SKM-1 treated with dmso at 0.1 percent for 144 hours (cell line): Measurements from ENCODE around the gene NHS.
A peak's percentile ranks its signal among the peaks of the same experiment; 100 is the strongest.
"Not testable (repeated sequence)": the region's sequence is repeated elsewhere in the genome, so short reads cannot be mapped to it uniquely, and the experiment has no call there.

Experiments used
- DNase-seq: peaks from one replicate; lab custom pipeline; 2025; ENCODE audit not compliant: unreplicated experiment; lab: John Stamatoyannopoulos, UW

The NHS gene

DNA sequence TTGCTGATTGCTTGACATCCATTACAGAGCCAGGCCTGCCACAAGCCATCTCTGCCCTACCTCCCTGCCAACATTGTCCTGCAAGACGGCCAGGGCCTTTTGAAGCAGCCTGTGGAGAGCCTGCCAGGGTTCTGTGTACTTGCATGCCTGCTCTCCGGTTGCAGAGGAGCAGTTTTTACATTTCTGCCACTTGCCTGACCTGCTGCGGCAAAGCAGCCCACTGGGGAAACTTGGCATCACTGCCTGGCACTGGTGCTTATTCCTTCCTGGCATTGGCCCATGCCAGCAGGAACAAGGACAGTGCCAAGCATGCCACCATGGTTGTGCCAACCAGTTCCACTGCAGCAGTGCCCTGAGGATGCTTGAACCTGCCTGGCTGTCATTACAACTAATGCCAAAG is 167.1 kb downstream of the NHS start:
- DNase-seq: no peak

DNA sequence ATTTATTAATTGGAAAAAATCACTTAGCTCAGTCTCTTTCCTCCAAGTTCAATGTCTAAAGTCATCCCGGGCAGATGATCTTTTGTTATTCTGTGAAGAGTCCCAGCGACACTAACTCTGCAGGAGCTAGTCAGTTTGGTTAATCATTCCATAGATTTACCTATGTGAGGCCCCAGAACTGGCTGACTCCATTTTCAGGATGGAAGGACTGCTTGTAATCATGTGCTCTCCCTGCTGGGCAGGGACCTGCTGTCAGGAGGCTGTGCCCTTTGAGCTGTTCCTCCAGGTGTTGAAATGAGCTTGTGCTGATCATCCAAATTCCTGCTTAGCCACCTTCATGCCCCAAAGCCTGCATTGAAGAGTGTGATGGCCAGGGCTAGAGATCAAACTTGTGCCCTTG is 169.8 kb downstream of the NHS start:
- no peak for DNase-seq

DNA sequence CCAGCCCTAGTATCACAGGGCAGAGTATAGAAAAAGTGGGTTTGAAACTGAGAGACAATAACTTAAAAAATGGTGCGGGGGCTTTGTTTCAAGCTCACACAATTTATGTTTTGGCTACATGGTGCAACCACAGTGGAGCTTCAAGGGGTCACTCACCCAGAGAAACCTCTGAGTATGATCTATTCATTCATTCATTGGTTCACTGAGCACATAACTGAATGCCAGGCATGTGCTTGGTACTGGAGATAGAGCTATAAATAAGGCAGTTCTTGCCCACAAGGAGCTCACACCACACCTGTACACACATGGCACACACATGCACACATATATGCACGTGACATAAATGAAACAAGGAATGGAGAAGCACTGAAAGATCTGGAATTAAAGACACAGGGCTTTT is 171.4 kb downstream of the NHS start:
- DNase-seq: no peak

DNA sequence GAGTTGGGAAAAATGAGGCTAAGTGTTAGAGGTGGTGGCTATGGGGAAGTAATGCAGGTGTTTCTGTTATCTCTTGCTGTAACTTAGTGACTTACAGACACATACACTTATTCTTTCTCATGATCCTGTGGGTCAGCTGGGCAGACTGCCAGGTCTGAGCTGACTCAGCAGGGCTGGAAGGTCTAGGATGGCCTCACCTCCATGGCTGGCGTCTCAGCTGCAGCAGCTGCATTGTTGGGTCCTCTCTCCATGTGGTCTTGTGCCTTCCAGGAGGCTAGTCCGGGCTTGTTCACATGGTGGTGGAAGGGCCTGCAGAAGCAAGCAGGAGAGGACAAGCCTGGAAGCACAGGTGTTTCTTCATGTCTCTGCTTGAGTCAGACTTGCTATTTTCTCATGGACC is 172.7 kb downstream of the NHS start:
- DNase-seq: no peak

DNA sequence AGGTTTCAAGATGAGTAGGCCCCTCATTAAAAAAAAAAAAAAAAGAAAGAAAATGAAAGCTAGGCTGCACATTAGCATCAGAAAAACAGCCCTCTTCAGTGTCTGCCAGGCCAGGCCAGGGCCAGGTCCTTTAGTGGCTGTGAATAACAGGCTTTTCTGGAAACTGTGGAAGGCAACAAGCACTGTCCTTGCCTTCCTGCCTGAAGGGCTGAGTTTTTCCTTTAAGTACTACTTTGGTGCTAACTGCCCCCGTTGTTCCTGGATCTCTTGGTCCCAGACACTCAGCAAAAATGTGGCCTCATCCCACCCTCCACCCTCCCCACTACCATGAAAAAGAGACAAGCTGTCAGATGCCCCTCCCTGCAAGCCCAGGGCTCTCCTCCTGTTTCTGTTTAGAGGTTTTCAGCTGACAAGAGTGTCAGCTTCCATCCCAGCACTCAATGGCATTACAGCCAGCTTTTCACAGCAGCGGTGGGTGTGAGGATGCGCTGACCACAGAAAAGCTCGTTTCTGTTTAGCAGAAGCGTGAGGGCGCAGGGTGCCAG is 174.2 kb downstream of the NHS start:
- DNase-seq: no peak

DNA sequence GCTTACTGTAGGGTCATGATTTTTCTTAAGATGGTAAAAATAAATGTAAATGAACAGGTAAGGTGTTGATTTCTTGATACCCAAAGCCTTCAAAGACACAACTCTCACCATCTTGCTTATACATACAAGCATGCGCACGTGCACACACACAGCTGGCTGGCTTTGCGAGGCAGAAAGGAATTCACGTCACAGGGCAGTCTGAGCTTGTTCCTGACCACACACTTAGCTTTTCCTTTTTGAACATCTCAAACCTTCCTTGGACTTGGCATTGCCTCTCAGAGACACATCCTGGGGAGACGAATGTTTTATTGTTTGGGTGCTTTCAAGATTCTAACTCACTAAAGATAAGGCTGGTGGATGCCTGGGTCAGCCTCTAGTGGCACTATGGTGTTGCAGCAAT is 175.0 kb downstream of the NHS start:
- DNase-seq: no peak

DNA sequence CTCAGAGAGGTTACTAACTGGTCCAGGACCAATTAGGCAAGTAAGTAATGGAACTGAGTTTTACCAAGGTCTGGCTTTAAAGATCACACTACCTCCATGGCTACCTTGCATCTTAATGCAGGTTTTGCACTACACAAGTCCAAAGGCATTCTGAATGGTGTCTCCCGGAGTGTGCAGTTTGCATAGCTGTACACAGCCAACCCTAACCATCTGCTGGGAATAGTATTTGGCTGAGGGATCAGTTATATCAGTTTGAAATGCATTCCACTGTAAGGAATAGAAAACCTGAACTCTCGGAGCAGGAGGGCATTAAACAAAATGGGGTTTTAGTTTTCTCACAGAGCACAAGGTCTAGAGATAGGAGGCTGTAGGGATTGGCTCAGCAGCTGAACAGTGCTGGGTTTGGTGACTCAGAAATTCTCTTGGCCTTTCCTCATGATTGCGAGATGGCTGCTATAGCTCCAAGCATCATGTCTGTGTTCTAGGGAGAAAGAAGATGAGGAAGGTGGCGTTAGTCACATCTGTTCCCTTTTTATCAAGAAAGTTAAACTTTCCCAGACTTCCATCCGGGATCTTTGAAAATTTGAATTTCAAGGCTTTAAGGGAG is 177.1 kb downstream of the NHS start:
- no peak for DNase-seq

DNA sequence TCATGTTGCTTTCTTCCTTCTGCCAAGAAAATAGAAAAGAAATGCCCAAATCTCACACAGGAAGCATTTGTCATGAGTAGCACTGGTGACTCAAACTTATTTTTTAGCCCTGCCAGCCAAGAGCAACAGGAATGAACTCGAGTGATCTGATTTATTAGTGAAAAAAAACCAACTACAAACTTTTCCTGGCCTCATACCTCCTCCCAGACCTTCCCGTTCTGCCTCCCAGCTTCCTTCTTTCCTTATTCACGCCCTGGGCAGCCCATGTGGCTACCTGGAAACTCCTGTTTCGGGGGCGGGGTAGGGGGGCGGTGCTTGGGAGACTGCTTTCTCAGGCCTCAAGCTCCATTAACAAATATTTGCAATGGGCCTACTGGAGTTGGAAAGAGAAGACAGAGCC is 178.5 kb downstream of the NHS start:
- DNase-seq: no peak

DNA sequence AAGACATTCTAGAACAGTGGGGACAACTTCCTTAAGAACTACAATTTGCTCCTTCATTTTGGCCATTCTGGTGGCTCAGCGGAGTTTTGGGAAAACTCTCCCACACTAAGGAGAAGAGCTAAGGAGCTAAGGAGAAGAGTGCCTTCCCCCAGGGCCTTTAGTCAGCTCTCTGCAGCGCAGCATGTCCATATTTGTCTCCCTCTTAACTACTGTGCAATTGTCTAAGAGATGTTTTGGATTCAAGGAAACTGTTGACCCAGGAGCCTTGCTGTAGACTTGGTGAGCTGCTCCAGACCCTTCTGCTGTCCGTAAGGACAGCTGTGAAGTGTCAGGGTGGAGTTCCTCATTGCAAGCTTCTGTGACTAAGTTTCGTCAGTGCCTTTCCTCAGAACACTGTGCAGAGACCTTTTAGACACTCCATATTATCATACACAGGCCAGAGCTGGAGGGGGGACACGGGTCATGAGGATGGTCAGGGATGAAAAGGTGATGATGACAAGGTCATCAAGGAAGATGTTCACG is 179.0 kb downstream of the NHS start:
- no peak for DNase-seq

DNA sequence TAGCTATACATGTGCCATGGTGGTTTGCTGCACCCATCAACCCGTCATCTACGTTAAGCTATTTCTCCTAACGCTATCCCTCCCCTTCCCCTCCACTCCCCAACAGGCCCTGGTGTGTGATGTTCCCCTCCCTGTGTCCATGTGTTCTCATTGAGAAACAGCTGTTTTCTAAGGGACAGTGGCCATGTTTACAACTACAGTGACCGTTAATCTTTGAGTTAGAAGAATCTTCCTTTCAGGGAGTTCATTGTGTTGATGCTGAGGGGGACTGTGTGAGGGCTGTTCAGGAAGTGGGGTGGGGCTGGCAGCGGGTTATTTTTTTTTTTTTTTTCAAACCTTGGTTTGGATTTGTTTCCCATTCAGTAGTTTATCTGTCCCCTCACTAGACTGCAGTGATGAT is 179.9 kb downstream of the NHS start:
- no peak for DNase-seq

DNA sequence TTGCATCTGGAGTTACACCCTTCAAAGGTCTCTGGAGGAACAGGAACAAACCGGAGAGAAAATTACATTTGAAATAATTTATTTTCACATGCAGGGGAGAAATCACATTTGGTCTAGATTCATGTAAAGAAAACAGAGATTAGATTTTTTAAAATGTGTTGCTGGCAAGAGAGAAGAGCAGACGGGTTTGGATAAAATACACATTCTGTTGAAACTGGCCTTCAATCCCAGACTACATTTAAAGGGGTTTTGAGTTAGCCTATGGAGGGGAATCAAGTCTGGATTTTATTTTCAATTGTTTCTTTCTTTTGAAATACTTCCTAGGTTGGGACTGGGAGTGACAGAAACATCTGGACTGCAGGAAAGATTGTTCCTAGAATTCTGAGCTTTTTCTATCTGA is 180.8 kb downstream of the NHS start:
- DNase-seq: no peak

DNA sequence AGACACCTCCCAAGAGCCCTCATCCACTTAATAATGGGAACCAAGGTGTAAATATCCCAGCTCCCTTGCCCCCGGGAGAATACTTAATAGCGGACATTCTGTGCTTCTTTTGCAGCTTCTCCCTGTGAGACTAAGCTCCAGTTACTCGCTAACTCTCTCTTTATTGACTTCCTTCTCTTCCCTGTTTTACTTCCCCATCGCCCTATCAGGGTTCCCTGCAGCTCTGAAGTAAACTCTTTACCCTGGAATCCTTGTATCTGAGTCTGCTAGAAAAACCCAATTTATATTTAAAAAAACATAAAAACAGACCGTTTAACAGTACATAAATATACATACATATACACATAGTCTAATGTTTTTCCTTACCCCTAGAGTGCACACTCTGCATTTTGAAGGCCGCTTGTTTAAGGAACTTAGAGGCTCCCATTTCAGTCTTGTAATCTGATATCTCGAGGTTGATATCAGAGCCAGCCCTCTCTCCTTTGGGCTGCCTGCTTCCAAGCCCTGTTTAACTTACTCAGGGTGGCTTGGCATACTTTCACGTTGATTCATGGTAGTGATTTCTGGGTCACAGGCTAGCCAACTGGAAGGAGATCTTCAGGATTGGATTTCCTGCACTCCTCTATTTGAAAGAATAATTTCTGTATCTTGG is 184.9 kb downstream of the NHS start:
- DNase-seq: no peak

DNA sequence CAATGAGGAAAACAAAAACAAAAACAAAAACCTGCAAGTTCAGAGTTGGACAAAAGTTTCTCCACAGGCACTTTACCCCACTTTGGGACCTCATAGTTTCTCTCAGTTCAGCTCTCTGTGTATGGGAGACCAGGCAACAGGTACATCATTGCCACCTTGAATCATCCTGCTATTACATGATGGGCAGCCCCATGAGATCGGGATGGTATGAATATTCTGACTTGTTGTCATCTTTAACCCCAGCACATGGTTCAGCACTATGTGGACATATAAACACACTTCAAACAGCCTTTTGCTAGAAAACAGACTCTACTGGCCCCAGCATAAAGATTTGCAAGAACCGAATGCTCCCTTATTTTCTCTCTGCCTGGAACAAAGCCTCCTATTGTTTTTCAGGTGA is 185.4 kb downstream of the NHS start:
- DNase-seq: no peak

DNA sequence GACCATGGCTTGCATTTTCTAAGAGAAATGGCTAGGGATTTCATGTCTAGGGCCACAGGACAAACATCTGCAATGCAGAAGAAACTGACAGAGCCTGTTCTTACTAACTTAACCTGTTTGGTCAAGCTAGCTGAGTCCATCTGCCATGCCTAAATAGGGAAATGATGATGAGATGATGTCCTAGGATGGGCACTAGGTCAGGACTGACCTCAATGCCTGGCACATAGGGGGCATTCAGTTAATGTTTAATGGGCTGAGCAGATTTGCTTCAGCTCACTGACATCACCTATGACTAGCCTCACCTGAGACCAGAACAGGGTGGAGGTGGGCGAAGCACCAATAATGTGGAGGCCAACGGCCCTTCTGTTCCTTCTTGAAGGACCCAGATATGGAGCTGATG is 188.1 kb downstream of the NHS start:
- no peak for DNase-seq

DNA sequence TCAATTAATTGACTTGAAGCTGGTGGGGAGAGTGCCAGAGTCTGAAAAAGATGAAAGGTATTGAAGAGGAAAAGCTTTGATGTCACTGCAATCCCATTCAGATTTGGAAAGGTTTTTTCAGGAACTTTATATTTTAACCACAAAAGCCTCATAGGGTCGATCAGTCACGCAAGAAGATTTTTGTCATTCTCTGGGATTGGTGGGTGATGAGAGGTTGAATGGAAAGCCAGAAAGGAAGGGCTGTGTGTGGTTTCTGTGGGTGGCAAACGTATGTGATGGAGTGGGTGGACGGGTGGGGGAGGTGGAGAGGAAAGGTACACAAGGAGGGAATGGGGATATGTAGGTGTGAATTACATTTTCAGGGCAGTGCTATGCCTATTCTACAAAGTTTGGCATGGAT is 188.5 kb downstream of the NHS start:
- no peak for DNase-seq

DNA sequence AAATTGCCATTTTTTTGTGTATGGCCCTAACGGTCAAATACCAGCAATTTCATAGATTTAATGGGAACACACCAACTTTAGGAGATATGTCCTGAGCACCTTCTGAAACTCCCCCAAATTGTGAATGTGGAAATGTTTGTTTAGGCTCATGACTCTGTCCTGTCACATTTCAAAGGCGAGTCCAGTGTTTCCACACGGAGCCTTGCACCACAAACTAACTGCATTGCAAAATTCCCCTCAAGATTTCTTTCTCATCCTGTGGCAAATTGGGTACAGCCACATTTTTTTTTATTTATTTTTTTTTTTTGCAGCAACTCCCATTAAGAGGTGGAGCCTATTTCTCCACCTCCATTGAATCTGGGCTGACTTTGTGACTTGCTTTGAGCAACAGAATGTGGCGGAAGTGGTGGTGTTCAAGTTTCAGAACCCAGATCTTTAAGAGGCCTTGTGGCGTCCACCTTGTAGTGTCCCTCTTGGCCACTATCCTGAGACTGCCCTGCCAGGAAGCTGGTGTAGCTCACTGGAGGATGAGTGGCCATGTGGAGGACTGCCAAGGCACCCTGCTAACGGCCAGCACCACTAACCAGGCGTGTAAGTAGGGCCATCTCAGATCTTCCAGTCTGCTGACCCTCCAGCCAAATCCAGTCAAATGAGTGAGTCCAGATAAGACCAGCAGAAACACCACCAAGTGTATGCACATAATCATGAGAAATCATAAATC is 189.8 kb downstream of the NHS start:
- DNase-seq: peak; percentile 14

DNA sequence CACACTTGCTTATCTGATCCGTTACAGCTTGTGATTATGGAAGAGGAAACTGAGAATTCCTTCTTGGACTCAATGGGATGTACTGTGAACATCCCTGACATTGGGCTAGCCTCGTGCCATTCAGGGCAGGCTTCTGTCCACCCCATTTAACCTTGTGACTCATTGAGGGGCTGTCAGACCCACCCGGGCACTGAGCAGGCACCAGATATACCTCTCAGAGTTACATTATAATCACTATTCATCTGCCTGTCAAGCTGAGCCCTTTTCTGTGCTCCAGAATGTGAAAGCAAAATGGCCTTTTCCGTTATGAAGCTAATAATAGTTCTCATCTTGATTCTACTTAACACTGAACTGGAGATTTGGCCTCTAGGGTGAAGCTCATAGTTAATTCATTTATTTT is 191.7 kb downstream of the NHS start:
- DNase-seq: no peak

DNA sequence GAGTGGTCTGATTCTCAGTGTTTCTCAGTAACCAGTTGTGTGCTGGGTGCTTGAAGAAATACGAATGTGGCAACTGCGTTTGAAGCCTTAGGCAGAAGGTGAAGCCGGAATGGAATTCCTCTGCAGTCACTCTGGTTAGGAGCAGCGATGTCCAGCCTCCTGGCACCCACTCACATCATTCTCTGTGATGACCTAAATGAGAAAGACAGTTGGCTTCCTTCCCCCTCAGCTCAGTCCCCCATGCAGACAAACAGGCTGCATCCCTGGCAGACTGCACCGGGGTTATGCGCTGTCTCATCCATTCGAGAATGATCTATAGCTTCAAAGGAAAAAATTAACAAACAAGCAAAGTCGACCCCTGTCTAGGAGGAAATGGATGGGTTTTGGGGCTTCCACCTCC is 192.2 kb downstream of the NHS start:
- no peak for DNase-seq

DNA sequence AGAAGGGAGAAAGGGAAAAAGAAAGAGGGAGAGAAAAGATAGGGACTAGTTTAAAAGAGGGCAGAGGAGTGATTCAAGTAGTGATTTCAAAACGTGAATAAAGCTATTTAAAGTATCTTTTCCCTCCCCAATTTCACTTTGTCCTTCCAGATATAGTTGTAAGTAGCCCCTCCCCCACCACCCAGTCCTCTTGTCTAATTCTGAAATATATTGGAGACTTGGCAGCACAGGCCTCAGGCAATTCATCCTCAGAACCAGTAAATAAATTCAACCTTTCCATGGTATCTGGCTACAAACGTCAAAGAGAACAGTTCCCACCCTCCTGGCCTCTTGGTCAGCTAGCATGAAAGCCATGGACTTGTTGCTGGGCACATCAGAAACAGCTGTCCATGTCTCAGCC is 192.8 kb downstream of the NHS start:
- DNase-seq: no peak

DNA sequence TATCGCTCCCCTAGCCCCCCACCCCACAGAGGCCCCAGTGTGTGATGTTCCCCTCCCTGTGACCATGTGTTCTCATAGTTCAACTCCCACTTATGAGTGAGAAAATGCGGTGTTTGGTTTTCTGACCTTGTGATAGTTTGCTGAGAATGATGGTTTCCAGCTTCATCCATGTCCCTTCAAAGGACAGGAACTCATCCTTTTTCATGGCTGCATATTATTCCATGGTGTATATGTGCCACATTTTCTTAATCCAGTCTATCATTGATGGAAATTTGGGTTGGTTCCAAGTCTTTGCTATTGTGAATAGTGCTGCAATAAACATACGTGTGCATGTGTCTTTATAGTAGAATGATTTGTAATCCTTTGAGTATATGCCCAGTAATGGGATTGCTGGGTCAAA is 193.8 kb downstream of the NHS start:
- DNase-seq: not testable (repeated sequence)

DNA sequence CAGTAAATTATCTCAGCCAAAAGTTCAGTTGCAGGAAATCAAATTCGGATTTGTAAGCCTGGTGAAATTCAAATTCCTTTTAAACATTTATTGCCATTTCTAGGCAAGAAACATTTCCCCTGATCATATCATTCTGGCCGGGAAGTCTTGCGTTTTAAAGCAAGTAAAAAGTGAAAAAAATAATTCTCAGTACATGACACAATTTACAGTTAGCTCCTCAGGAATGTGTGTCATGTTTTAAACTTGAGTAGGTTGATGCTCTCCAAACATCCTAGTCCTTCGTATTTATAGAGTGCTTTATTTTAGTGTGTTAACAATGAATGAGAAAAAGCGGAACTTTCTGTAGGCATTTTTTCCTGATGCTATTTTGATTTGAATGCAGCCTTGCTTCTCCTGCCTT is 204.0 kb downstream of the NHS start:
- no peak for DNase-seq

DNA sequence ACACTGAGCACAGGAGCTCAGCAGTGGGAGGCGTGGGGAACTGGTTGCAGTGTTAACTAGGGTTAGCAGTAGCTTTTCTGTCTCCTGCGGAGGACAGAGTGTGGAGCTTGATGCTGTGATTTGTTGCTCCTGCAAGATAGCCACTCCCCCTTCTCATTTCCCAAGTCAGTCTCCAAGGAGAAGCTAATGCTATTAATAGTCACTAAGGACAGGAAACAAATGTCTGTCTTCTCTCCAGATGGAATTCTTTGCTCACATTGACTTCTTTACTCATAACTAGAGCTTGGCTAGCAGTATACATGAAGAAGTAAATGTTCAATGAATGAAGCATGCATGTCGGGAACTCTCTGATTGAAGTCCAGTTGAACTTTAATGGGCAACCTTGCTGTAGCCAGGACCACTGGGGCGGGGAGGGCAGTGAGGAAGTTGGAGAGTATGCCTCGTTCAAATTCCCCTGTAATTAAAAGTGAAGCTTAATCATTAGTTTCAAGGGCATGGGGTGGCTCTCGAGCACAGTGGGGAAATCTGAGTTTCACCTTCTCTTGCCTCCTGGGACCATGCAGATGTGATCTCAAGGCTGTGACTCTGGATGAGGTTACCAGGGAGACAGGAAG is 205.6 kb downstream of the NHS start:
- DNase-seq: no peak
